Psoas muscle (tissue), 8 donors: Measurements from ENCODE around the gene EVI5. TPM values are rescaled to one million over a fixed set of nuclear protein-coding genes. Genes with fewer than 3 reads are reported as not detected.

Experiments
- ATAC-seq, 4 donors: fragments of 200-7000 bp; cut with Tn5 transposase; one replicate each; pipeline ENCODE4 v1.9.1; 2020; ENCODE audit warnings: moderate library complexity in 3 of 4, mild to moderate bottlenecking in 2 of 4
- DNase-seq, 2 donors: peaks; one replicate each; pipeline ENCODE4 v3.0.0-alpha.2; 2020
- H3K27ac ChIP-seq: fragments of 200-600 bp; one replicate; pipeline ENCODE4 v1.8.0; 2022
- H3K27me3 ChIP-seq, 3 donors: fragments of 200-600 bp in 1 of 3; one replicate each; pipeline versions ENCODE4 v1.6.1 to v1.8.0; 2013 to 2022; ENCODE audit warnings: low read length in 2 of 3, mild to moderate bottlenecking in 2 of 3, moderate library complexity in 1 of 3; ENCODE audit not compliant: insufficient read depth in 3 of 3
- H3K36me3 ChIP-seq, 2 donors: fragments of 200-600 bp in 1 of 2; one replicate each; pipeline versions ENCODE4 v1.6.1 to v1.8.0; 2013 to 2022; ENCODE audit warnings: low read depth in 1 of 2, mild to moderate bottlenecking in 1 of 2, moderate library complexity in 1 of 2; ENCODE audit not compliant: insufficient read depth in 1 of 2
- H3K4me1 ChIP-seq: fragments of 200-600 bp; one replicate; pipeline ENCODE4 v1.8.0; 2022
- H3K4me3 ChIP-seq: fragments of 200-600 bp; one replicate; pipeline ENCODE4 v1.8.0; 2022; ENCODE audit warnings: mild to moderate bottlenecking
- H3K9me3 ChIP-seq: fragments of 200-600 bp; one replicate; pipeline ENCODE4 v1.8.0; 2022
- CTCF ChIP-seq: fragments of 200-600 bp; IDR thresholded peaks from one replicate; pipeline ENCODE4 v1.8.0; 2022; ENCODE audit warnings: antibody characterized with exemption
- WGBS, 3 donors: extraction: QIAGEN DNeasy Blood & Tissue Kit; methylation state at CpG; one replicate each; pipeline versions ENCODE4 v1.1.6 to v1.1.7; 2013; 5-methylcytosine and 5-hydroxymethylcytosine counted together
- intact Hi-C, 2 donors: fragments of 100-400 bp; cut with DNase I; formaldehyde crosslinking; loops; one replicate each; pipeline versions ENCODE4 v1.11.0 to v1.14.2; 2022
- polyA plus RNA-seq, 3 donors: library from polyadenylated mRNA; stranded (reverse); fragments of 200-250 nt; gene quantifications; one replicate each; pipeline ENCODE4 v1.2.3, GENCODE V29; 2013
- total RNA-seq, 4 donors: library from RNA; stranded (reverse); fragmentation: NEBNext Ultra II Directional in 2 of 4; extraction: Animal tissue kit (Norgen Biotek cat#: 25700) in 2 of 4; gene quantifications; one replicate each; pipeline versions ENCODE4 v1.2.1 to v1.2.4, GENCODE V29; 2021 to 2023
- donor health status: healthy with polysubstance abuse.
- donor health status: DM: no; HTN: no; CAD: no; lungs with moderate emphysema.
- donor health status: Bipolar disorder and iron deficiency.
- donor health status: healthy.
- donor health status: DM: yes; HTN: yes; CAD: no.
- donor health status: DM: no; HTN: no; CAD: no.
- donor health status: DM: no; HTN: no; CAD: no.
- donor health status: DM: yes; HTN: yes; CAD: no.

EVI5 gene
- total and polyA plus RNA-seq, 7 donors = 2.3 to 15.9 (median 6.3) TPM

- TF ChIP-seq CTCF = no peak
- intact Hi-C loops = no loop called here
- H3K4me3 ChIP-seq = no peak overlapping the region
- H3K27ac ChIP-seq = no peak overlapping the region
- no peaks in the 10 kb centered on the region for H3K9me3 ChIP-seq
- no peak for DNase-seq
- H3K36me3 ChIP-seq = no peaks in the 10 kb centered on the region
- 74 to 79% (median 76%) methylated on average over 8 of the region's 8 CpGs for WGBS, 3 donors
- no peak for ATAC-seq
- no peaks in the 10 kb centered on the region for H3K4me1 ChIP-seq
- no peaks in the 10 kb centered on the region for H3K27me3 ChIP-seq
Observed at GRCh38 chr1:92504291-92505014, 280.5 kb downstream of the EVI5 start.

- no peak for DNase-seq
- Histone ChIP-seq H3K4me3 (no peak overlapping the region), H3K36me3 (no peaks in the 10 kb centered on the region), H3K27me3 (no peaks in the 10 kb centered on the region), H3K4me1 (no peaks in the 10 kb centered on the region), H3K9me3 (no peaks in the 10 kb centered on the region), H3K27ac (no peak overlapping the region)
- no peak for ATAC-seq
- 39 to 51% (median 40%) methylated on average over 6 of the region's 6 CpGs for WGBS, 3 donors
- TF ChIP-seq CTCF = no peak
- intact Hi-C loops = no loop called here
Observed at GRCh38 chr1:92503926-92504285, 281.0 kb downstream of the EVI5 start.

- WGBS, 3 donors = 77 to 83% (median 82%) methylated on average over 6 of the region's 6 CpGs
- TF ChIP-seq CTCF = no peak
- intact Hi-C loops = no loop called here
- no peak overlapping the region for H3K27ac ChIP-seq
- no peaks in the 10 kb centered on the region for H3K4me1 ChIP-seq
- ATAC-seq (no peak), DNase-seq (no peak)
- H3K4me3 ChIP-seq = no peak overlapping the region
- no peaks in the 10 kb centered on the region for H3K27me3 ChIP-seq
- no peaks in the 10 kb centered on the region for H3K36me3 ChIP-seq
- H3K9me3 ChIP-seq = no peaks in the 10 kb centered on the region
Observed at GRCh38 chr1:92503043-92503925, 281.6 kb downstream of the EVI5 start.

- H3K27me3 ChIP-seq = no peaks in the 10 kb centered on the region
Observed at GRCh38 chr1:92502247-92502646, 282.7 kb downstream of the EVI5 start.

More at GRCh38 chr1:92502247-92502646, 282.7 kb downstream of the EVI5 start:
- Histone ChIP-seq H3K9me3 (no peaks in the 10 kb centered on the region), H3K4me1 (no peaks in the 10 kb centered on the region), H3K36me3 (no peaks in the 10 kb centered on the region), H3K27ac (no peak overlapping the region), H3K4me3 (no peak overlapping the region)
- TF ChIP-seq CTCF = no peak
- DNase-seq (no peak), ATAC-seq (no peak)
- intact Hi-C loops = no loop called here
